WTC11 (cell line): ENCODE data around the gene L3MBTL1. TPM values are rescaled to one million over a fixed set of nuclear protein-coding genes. Genes with fewer than 3 reads are reported as not detected.

Source experiments
- ATAC-seq: fragments of 200-7000 bp; cut with Tn5 transposase; 2 replicates; pipeline ENCODE4 v1.10.0; 2021; ENCODE audit warnings: mild to moderate bottlenecking, moderate library complexity
- CTCF ChIA-PET: fragments of 300-600 bp; sonication (Branson Sonifier 250); formaldehyde crosslinking; loops from one replicate; lab custom pipeline; 2021; ENCODE audit warnings: antibody characterized with exemption; lab: Charles Lee
- POLR2A ChIA-PET: fragments of 350-600 bp; sonication (Branson Sonifier 250); formaldehyde crosslinking; loops from one replicate; lab custom pipeline; 2021; ENCODE audit warnings: antibody characterized with exemption; lab: Charles Lee
- DNase-seq: peaks from one replicate; pipeline ENCODE4 v3.0.0; 2021; ENCODE audit warnings: low spot score
- H3K27ac Mint-ChIP-seq: 2 replicates; pipeline ENCODE4 v1.8.0; 2021; ENCODE audit warnings: mixed read lengths
- H3K27me3 Mint-ChIP-seq: 2 replicates; pipeline ENCODE4 v1.8.0; 2021; ENCODE audit warnings: low read depth, mild to moderate bottlenecking, moderate library complexity, mixed read lengths
- H3K36me3 Mint-ChIP-seq: 2 replicates; pipeline ENCODE4 v1.8.0; 2021; ENCODE audit warnings: mixed read lengths
- H3K4me1 Mint-ChIP-seq: 2 replicates; pipeline ENCODE4 v1.8.0; 2022; ENCODE audit warnings: mixed read lengths
- H3K4me3 Mint-ChIP-seq: 2 replicates; pipeline ENCODE4 v1.8.0; 2021; ENCODE audit warnings: mild to moderate bottlenecking, moderate library complexity, mixed read lengths
- H3K9me3 Mint-ChIP-seq: 2 replicates; pipeline ENCODE4 v1.8.0; 2021; ENCODE audit warnings: mixed read lengths
- ARID4B ChIP-seq: sonication (generic); formaldehyde crosslinking; IDR thresholded peaks from 2 replicates; pipeline ENCODE4 v1.8.0; 2023; ENCODE audit warnings: missing genetic modification reagents, mild to moderate bottlenecking, borderline replicate concordance
- ATF1 ChIP-seq: sonication (generic); formaldehyde crosslinking; IDR thresholded peaks from 2 replicates; pipeline ENCODE4 v1.8.1; 2023; ENCODE audit warnings: mild to moderate bottlenecking, moderate library complexity, missing genetic modification reagents
- ATF3 ChIP-seq: sonication (generic); formaldehyde crosslinking; conservative IDR thresholded peaks from 2 replicates; pipeline ENCODE4 v1.8.1; 2022; ENCODE audit warnings: mild to moderate bottlenecking, missing genetic modification reagents
- CBFB ChIP-seq: sonication (generic); formaldehyde crosslinking; IDR thresholded peaks from 2 replicates; pipeline ENCODE4 v1.8.1; 2022; ENCODE audit warnings: mild to moderate bottlenecking, low read depth, missing genetic modification reagents
- CTCF ChIP-seq: fragments of 200-600 bp; IDR thresholded peaks from 2 replicates; pipeline ENCODE4 v1.8.0; 2022; ENCODE audit warnings: antibody characterized with exemption
- ELF4 ChIP-seq: sonication (generic); formaldehyde crosslinking; IDR thresholded peaks from 2 replicates; pipeline ENCODE4 v1.8.1; 2022; ENCODE audit warnings: low read depth, mild to moderate bottlenecking, moderate library complexity, missing genetic modification reagents
- ETV6 ChIP-seq: sonication (generic); formaldehyde crosslinking; IDR thresholded peaks from 2 replicates; pipeline ENCODE4 v1.8.1; 2022; ENCODE audit warnings: mild to moderate bottlenecking, missing genetic modification reagents
- IRF2 ChIP-seq: sonication (generic); formaldehyde crosslinking; IDR thresholded peaks from 2 replicates; pipeline ENCODE4 v1.8.0; 2022; ENCODE audit warnings: low read depth, missing genetic modification reagents, borderline replicate concordance
- KAT7 ChIP-seq: sonication (generic); formaldehyde crosslinking; IDR thresholded peaks from 2 replicates; pipeline ENCODE4 v1.8.1; 2023; ENCODE audit warnings: missing genetic modification reagents, mild to moderate bottlenecking, borderline replicate concordance
- MLX ChIP-seq: sonication (generic); formaldehyde crosslinking; IDR thresholded peaks from 2 replicates; pipeline ENCODE4 v1.8.1; 2023; ENCODE audit warnings: mild to moderate bottlenecking, missing genetic modification reagents, moderate library complexity
- NFATC4 ChIP-seq: fragments of 250-450 bp; sonication (Bioruptor Pico); IDR thresholded peaks from 2 replicates; pipeline ENCODE4 v1.9.0; 2021; ENCODE audit warnings: mild to moderate bottlenecking
- NFE2L1 ChIP-seq: sonication (generic); formaldehyde crosslinking; IDR thresholded peaks from 2 replicates; pipeline ENCODE4 v1.8.1; 2023; ENCODE audit warnings: missing genetic modification reagents
- NFYB ChIP-seq: sonication (generic); formaldehyde crosslinking; conservative IDR thresholded peaks from 2 replicates; pipeline ENCODE4 v1.8.0; 2022; ENCODE audit warnings: low read depth, missing genetic modification reagents
- NR3C1 ChIP-seq: sonication (generic); formaldehyde crosslinking; conservative IDR thresholded peaks from 2 replicates; pipeline ENCODE4 v1.8.1; 2023; ENCODE audit warnings: low read depth, mild to moderate bottlenecking, missing genetic modification reagents
- OVOL2 ChIP-seq: fragments of 250-450 bp; sonication (Bioruptor Pico); IDR thresholded peaks from 2 replicates; pipeline ENCODE4 v1.9.0; 2021; ENCODE audit warnings: mild to moderate bottlenecking, borderline replicate concordance
- SOX15 ChIP-seq: fragments of 250-450 bp; sonication (Bioruptor Pico); IDR thresholded peaks from 2 replicates; pipeline ENCODE4 v1.9.0; 2021; ENCODE audit warnings: mild to moderate bottlenecking
- TEAD4 ChIP-seq: sonication (generic); formaldehyde crosslinking; IDR thresholded peaks from 2 replicates; pipeline ENCODE4 v1.8.0; 2022; ENCODE audit warnings: mild to moderate bottlenecking, missing genetic modification reagents
- ZMAT4 ChIP-seq: fragments of 250-450 bp; sonication (Bioruptor Pico); IDR thresholded peaks from 2 replicates; pipeline ENCODE4 v1.9.0; 2021; ENCODE audit warnings: mild to moderate bottlenecking
- ZNF121 ChIP-seq: sonication (generic); formaldehyde crosslinking; IDR thresholded peaks from 2 replicates; pipeline ENCODE4 v1.8.0; 2023; ENCODE audit warnings: missing genetic modification reagents
- ZNF317 ChIP-seq: sonication (generic); formaldehyde crosslinking; IDR thresholded peaks from 2 replicates; pipeline ENCODE4 v1.8.1; 2023; ENCODE audit warnings: low read depth, mild to moderate bottlenecking, moderate library complexity, missing genetic modification reagents, borderline replicate concordance
- ZNF416 ChIP-seq: fragments of 250-450 bp; sonication (Bioruptor Pico); IDR thresholded peaks from 2 replicates; pipeline ENCODE4 v1.9.0; 2021; ENCODE audit warnings: mild to moderate bottlenecking, inconsistent platforms
- total RNA-seq: library from RNA; stranded (reverse); gene quantifications from 3 replicates; pipeline ENCODE4 v1.2.3, GENCODE V29; 2021
- TF ChIP-seq, protein P1 (sequence below): sonication (generic); formaldehyde crosslinking; conservative IDR thresholded peaks from 2 replicates; pipeline ENCODE4 v1.8.1; 2023; ENCODE audit warnings: mild to moderate bottlenecking, low read depth, missing genetic modification reagents, moderate library complexity
- TF ChIP-seq, protein P2 (sequence below): sonication (generic); formaldehyde crosslinking; IDR thresholded peaks from 2 replicates; pipeline ENCODE4 v1.8.1; 2023; ENCODE audit warnings: mild to moderate bottlenecking, missing genetic modification reagents

L3MBTL1 gene
- total RNA-seq, 1 experiment from 2014 or later, result 28.3 TPM

GRCh38 chr20:43535370-43536004 is 28.0 kb downstream of the L3MBTL1 start:
- Mint-ChIP-seq H3K9me3 (no peaks in the 10 kb centered on the region), H3K4me3 (no peak overlapping the region)
- ATAC-seq (no peak), DNase-seq (no peak)
- CTCF ChIA-PET, result interaction anchor here (1.0 kb wide), 1 partner anchor 94 kb away, joined by 4 read pairs; no protein-coding TSS in a partner anchor
- TF ChIP-seq, protein P1, sequence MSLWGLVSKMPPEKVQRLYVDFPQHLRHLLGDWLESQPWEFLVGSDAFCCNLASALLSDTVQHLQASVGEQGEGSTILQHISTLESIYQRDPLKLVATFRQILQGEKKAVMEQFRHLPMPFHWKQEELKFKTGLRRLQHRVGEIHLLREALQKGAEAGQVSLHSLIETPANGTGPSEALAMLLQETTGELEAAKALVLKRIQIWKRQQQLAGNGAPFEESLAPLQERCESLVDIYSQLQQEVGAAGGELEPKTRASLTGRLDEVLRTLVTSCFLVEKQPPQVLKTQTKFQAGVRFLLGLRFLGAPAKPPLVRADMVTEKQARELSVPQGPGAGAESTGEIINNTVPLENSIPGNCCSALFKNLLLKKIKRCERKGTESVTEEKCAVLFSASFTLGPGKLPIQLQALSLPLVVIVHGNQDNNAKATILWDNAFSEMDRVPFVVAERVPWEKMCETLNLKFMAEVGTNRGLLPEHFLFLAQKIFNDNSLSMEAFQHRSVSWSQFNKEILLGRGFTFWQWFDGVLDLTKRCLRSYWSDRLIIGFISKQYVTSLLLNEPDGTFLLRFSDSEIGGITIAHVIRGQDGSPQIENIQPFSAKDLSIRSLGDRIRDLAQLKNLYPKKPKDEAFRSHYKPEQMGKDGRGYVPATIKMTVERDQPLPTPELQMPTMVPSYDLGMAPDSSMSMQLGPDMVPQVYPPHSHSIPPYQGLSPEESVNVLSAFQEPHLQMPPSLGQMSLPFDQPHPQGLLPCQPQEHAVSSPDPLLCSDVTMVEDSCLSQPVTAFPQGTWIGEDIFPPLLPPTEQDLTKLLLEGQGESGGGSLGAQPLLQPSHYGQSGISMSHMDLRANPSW (CRISPR knock-in tag), result no peak
- no peak for TF ChIP-seq NFATC4 (CRISPR knock-in tag)
- no peak for TF ChIP-seq ZNF317
- no peak for TF ChIP-seq ETV6 (CRISPR knock-in tag)
- no peak for TF ChIP-seq NFE2L1 (CRISPR knock-in tag)
- TF ChIP-seq ZMAT4 (CRISPR knock-in tag), result no peak
- TF ChIP-seq, protein P2, sequence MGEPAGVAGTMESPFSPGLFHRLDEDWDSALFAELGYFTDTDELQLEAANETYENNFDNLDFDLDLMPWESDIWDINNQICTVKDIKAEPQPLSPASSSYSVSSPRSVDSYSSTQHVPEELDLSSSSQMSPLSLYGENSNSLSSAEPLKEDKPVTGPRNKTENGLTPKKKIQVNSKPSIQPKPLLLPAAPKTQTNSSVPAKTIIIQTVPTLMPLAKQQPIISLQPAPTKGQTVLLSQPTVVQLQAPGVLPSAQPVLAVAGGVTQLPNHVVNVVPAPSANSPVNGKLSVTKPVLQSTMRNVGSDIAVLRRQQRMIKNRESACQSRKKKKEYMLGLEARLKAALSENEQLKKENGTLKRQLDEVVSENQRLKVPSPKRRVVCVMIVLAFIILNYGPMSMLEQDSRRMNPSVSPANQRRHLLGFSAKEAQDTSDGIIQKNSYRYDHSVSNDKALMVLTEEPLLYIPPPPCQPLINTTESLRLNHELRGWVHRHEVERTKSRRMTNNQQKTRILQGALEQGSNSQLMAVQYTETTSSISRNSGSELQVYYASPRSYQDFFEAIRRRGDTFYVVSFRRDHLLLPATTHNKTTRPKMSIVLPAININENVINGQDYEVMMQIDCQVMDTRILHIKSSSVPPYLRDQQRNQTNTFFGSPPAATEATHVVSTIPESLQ (CRISPR knock-in tag), result no peak
- no peak for TF ChIP-seq SOX15 (CRISPR knock-in tag)
- TF ChIP-seq ELF4 (CRISPR knock-in tag), result no peak
- TF ChIP-seq ZNF416 (CRISPR knock-in tag), result no peak
- no peak for TF ChIP-seq IRF2
- TF ChIP-seq TEAD4, result no peak
- no peak for TF ChIP-seq MLX
- TF ChIP-seq ATF1, result no peak
- TF ChIP-seq NR3C1, result no peak
- no peak for TF ChIP-seq NFYB (CRISPR knock-in tag)
- no peak for TF ChIP-seq ATF3
- TF ChIP-seq ZNF121 (CRISPR knock-in tag), result no peak
- no peak for TF ChIP-seq CBFB (CRISPR knock-in tag)
- TF ChIP-seq, all 79 proteins: peak for 0
- Mint-ChIP-seq H3K4me1 (no peaks in the 10 kb centered on the region), H3K27ac (no peak overlapping the region), H3K27me3 (no peaks in the 10 kb centered on the region), H3K36me3 (peaks cover 8% of the 10 kb centered on the region)
- POLR2A ChIA-PET, result no interaction called here

DNA sequence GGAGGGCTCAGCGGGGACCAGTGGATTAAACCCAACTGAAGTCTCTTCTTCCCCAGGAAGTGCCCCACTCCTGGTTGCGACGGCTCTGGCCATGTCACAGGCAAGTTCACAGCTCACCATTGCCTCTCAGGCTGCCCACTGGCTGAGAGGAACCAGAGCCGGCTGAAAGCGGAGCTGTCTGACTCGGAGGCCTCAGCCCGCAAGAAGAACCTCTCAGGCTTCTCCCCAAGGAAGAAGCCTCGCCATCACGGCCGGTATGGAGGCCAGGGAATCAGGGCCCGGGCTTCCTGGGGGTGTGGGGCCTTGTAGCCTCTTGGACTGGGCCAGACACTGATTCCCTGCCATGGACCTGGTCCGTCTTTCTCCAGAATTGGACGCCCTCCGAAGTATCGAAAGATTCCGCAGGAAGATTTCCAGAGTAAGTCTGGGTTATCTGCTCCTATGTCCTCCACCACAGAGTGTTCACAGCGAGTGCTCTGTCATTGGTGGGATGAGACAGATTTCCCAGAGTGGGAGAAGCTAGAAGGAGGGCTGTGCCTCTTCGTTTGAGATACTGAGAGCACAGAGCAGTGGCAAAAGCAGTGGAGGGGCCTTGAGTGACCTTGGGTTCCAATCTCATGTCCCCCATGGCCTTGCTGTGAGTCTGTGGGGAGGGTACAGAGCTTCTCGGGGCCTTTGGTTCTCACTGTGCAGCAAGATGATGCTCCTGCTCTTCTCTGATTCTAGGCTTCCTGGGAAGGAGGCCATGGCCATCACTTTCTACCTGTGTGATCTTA is 28.7 kb downstream of the L3MBTL1 start:
- no peak overlapping the region for H3K27ac Mint-ChIP-seq
- no peaks in the 10 kb centered on the region for H3K27me3 Mint-ChIP-seq
- TF ChIP-seq ZNF317, result no peak
- TF ChIP-seq ARID4B, result no peak
- TF ChIP-seq CTCF, result no peak
- TF ChIP-seq OVOL2, result no peak
- TF ChIP-seq KAT7, result no peak

More for the DNA sequence above, 28.7 kb downstream of the L3MBTL1 start:
- no peaks in the 10 kb centered on the region for H3K4me1 Mint-ChIP-seq
- DNase-seq (no peak), ATAC-seq (no peak)
- peaks cover 8% of the 10 kb centered on the region for H3K36me3 Mint-ChIP-seq
- H3K9me3 Mint-ChIP-seq, result no peaks in the 10 kb centered on the region
- H3K4me3 Mint-ChIP-seq, result no peak overlapping the region
- ChIA-PET CTCF (interaction anchor here (0.9 to 2.2 kb wide), 4 partner anchors 9 to 94 kb away, joined by 3 to 15 read pairs (median 4); no protein-coding TSS in a partner anchor), POLR2A (no interaction called here)
